Activated CD8-positive, alpha-beta memory T cell treated with anti-CD3 and anti-CD28 coated beads, Interleukin-2, amount 50 U/mL, for 4 hours (primary cell): ENCODE data around the gene RNMT.

ENCODE experiments used
- DNase-seq: peaks from one replicate; pipeline ENCODE4 v3.0.0-alpha.2; 2020

RNMT gene

DNA sequence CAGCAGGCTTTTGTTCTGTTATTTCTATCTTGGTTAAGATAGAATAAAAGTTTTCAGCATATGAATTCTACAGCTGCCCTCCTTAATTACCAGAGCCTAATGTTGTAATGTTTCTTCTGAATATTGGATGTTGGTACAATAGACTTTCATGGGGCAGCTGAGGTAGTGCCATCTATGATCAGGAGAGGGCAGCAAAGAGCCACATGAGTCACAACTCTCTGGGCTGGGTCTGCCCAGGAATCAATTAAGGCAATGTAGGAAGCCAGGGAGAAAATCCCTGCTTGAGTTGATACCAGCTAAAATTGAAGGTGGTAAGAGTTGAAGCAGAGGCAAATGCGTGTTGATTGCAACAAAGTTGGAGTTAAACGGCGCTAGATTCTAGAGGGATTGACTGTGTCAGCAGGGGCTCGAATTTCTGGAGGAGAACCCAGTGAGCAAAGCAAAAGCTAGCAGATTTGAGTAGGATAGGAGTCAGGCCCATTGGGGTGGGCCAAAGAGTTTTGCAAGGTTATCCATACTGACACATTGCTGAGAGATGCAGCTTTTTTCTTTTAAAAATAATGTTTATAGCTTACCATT, 86.9 kb downstream of the RNMT start:
- DNase-seq: peak; percentile 58
